ENCODE results near the gene OR6B1.

The OR6B1 gene

GRCh38 chr7:144057954-144058353, 57.8 kb downstream of the OR6B1 start:
- no peak overlapping the region for H3K27ac Mint-ChIP-seq
- no peak for TF ChIP-seq CTCF (IDR thresholded peaks at IDR 0.05)

More at GRCh38 chr7:144057954-144058353, 57.8 kb downstream of the OR6B1 start:
- Mint-ChIP-seq H3K9me3 (peaks cover 7% of the 10 kb centered on the region), H3K4me1 (no peaks in the 10 kb centered on the region), H3K27me3 (ENCODE audit: low read depth, poor library complexity) (peaks cover 3% of the 10 kb centered on the region), H3K36me3 (ENCODE audit: low read depth) (no peaks in the 10 kb centered on the region), H3K4me3 (no peak overlapping the region)
- DNase-seq: no peak
